Effector memory CD4-positive, alpha-beta T cell (primary cell): ENCODE data around the gene TPSAB1.
"Not testable (repeated sequence)": the region's sequence is repeated elsewhere in the genome, so short reads cannot be mapped to it uniquely, and the experiment has no call there.

Experiments used
- DNase-seq, 3 donors: peaks; one replicate each; pipeline ENCODE4 v3.0.0-alpha.2; 2020
- H3K27ac ChIP-seq: 2 replicates; pipeline ENCODE4 v1.7.0; 2013; ENCODE audit warnings: mild to moderate bottlenecking, low read length, moderate library complexity; ENCODE audit not compliant: insufficient read depth, poor library complexity, severe bottlenecking
- H3K27me3 ChIP-seq: replicated peaks from 2 replicates; pipeline ENCODE4 v1.7.0; 2013; ENCODE audit warnings: mild to moderate bottlenecking, low read length; ENCODE audit not compliant: insufficient read depth, control insufficient read depth, poor library complexity, severe bottlenecking
- H3K36me3 ChIP-seq: 2 replicates; pipeline ENCODE4 v1.7.0; 2013; ENCODE audit warnings: mild to moderate bottlenecking, low read length, moderate library complexity; ENCODE audit not compliant: control insufficient read depth, insufficient read depth
- H3K4me1 ChIP-seq: 2 replicates; pipeline ENCODE4 v1.7.0; 2013; ENCODE audit warnings: low read length, mild to moderate bottlenecking; ENCODE audit not compliant: control insufficient read depth, insufficient read depth, poor library complexity, severe bottlenecking
- H3K4me3 ChIP-seq: 2 replicates; pipeline ENCODE4 v1.7.0; 2013; ENCODE audit warnings: low read length, low read depth, mild to moderate bottlenecking; ENCODE audit not compliant: insufficient read depth, poor library complexity, severe bottlenecking
- H3K9me3 ChIP-seq: 2 replicates; pipeline ENCODE4 v1.7.0; 2013; ENCODE audit warnings: mild to moderate bottlenecking, low read length, moderate library complexity; ENCODE audit not compliant: control insufficient read depth

Gene TPSAB1

DNA sequence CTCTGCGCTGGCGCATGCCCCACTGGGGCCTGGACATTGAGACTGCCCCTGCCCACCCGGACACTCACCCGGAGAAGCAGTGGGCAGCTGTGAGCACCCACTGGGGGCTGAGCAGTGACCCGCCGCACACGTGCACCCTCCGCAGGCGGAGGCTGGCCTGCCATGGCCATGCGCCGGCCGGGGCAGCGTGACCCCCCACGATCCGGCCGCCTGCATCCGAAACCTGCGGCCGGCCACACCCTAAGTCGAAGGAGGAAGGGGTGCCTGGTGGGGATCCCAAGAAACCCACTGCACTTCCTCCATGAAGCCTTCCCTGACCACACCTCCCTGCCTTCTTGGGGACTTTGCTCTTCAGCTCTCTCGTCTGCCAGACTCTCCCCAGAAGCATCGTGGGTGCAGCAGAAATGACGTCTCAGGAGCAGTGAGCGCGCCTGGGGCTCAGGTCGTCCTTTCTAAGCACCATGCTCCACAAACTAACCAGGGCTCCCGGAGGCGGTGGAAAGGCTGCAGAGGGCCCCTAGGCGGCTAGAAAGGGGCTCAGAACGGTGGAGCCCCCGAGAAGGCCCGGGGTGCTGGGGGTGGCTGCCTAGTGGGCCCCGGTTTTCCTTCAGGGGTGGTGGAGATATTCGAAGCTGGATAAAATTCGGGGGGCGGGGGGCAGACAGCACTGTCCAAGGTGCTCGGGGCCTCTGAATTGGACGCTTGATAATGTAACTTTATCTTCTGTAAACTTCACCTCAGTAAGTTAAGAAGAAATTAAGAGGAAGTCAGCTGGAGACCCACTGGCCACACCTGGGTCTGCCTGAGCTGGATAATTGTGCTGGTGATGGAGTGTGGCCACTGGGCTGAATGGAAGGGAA, 16.9 kb upstream of the TPSAB1 start:
- no peak for DNase-seq
- Histone ChIP-seq H3K27me3 (no peaks in the 10 kb centered on the region), H3K4me3 (no peak overlapping the region), H3K4me1 (no peaks in the 10 kb centered on the region), H3K27ac (no peak overlapping the region), H3K36me3 (no peaks in the 10 kb centered on the region), H3K9me3 (no peaks in the 10 kb centered on the region)

DNA sequence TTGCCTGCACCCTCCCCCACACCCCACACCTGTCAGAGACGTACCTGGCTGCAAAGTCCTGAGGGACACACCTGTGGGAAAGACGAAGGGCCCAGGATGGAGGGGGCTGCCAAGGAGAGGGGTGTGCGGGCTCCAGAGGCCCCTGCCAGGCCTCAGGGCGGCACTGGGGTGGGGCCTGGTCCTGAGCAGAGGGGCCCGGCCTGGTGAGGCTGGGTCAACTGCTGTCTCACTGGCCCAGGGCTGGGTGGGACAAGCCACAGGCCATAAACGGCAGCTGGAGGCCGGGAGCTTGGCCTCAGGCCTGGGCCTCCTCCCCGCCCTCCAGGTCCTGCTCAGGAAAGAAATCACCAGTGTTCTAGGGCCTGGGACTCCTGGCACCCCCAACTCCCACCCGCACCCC, 15.9 kb upstream of the TPSAB1 start:
- no peaks in the 10 kb centered on the region for H3K4me1 ChIP-seq
- H3K27me3 ChIP-seq = no peaks in the 10 kb centered on the region
- H3K27ac ChIP-seq = no peak overlapping the region
- H3K4me3 ChIP-seq = no peak overlapping the region
- H3K36me3 ChIP-seq = no peaks in the 10 kb centered on the region
- no peaks in the 10 kb centered on the region for H3K9me3 ChIP-seq
- no peak for DNase-seq

DNA sequence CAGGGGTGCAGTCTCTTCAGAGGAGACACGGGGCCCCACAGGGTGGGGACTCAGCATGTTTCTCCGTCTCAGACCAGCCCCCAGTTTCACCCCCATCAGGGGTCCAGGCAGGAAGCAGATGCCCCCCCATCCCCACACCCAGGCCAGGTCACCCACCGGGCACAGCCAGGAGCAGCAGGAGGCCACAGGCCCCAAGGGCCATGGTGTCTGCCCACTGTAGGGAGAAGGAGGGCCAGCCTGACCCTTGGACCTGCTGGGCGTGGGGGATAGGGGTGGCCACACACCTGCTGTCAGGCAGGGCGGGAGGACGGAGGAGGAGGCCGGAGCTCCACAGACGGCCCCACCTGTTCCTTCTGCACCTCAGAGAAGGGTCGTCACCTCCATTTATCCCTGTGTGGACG, 15.5 kb upstream of the TPSAB1 start, which contains the start of gene TPSG1:
Gene TPSG1, minus strand, starts transcription at position 218 of the 401 bp plus-strand sequence. Its CDS starts 16 bp downstream, at position 202.
- H3K4me3 ChIP-seq = no peak within 1 kb of the TSS
- no peaks in the 10 kb centered on the region for H3K27me3 ChIP-seq
- no peak within 1 kb of the TSS for H3K27ac ChIP-seq
- H3K4me1 ChIP-seq = no peaks in the 10 kb centered on the region
- no peaks in the 10 kb centered on the region for H3K9me3 ChIP-seq
- H3K36me3 ChIP-seq = no peaks in the 10 kb centered on the region
- no peak for DNase-seq

DNA sequence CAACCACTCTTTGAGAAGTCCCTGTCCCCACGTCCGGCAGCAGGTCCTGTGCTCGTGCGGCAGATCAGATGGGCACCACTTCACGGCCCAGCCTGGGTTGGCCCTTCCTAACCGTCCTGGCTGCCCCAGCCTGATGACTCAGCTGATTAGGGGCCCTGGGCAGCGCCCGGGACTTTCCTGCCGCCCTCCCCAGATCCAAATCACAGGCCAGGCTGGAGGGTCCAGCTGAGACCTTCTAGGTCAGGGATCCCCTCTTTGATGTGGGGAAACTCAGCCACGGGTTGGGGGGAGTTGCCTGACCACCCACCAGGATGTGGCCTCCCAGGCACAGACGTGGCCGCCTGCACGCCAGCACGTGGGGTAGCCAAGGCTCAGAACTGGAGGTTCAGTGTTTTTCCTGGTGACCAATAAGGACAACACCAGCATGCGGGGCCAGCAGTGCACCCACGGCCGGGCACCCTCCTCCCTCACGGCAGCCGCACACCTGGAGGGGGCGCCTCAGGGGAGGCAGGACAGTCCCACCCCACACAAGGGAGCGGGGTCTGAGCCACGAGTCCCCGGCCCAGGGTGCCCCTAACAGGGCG, 14.7 kb upstream of the TPSAB1 start:
- DNase-seq, H3K9me3 ChIP-seq, H3K27me3 ChIP-seq, H3K4me1 ChIP-seq, H3K4me3 ChIP-seq, H3K27ac ChIP-seq, H3K36me3 ChIP-seq: not testable (repeated sequence)

DNA sequence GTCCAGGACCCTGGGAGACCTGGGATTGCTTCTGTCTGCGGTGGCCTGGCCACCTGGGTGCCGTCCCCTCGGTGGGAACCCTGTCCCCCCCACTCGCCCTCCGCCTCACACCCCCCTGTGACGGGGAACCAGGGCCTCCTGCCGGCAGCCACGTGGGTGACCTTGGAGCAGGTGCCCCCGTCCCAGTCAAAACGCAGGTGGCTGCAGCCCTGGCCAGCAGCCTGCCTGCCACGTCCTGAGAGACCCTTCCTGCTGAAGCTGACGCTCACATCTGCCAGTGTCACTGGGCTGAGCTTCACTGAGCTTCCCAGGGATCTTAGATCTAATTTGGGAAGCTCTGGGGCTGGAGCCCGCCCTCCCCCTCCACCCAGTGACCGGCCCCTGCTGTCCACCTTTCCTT, 13.8 kb upstream of the TPSAB1 start:
- not testable (repeated sequence) for H3K4me3 ChIP-seq, H3K9me3 ChIP-seq, H3K27ac ChIP-seq, H3K36me3 ChIP-seq, H3K4me1 ChIP-seq, DNase-seq, H3K27me3 ChIP-seq

DNA sequence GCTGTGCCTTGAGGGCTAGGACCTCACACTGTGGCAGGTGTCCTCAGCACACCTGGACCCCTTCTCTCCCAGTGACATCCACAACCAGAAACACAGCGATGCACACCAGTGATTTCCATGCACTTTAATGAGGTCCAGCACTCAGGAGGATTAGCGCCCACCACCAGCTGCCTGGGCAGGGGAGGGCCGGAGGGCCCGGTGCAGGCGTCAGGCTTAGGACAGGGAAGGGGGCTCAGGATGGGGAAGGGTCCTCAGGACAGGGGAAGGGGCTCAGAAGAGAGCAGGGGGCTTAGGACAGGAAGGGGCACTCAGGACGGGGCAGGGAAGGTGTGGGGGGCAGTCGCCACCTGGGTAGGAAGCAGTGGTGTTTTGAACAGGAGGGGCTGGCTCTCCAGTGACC, 12.3 kb upstream of the TPSAB1 start:
- H3K27me3 ChIP-seq, H3K9me3 ChIP-seq, H3K36me3 ChIP-seq, H3K4me1 ChIP-seq, DNase-seq, H3K27ac ChIP-seq, H3K4me3 ChIP-seq: not testable (repeated sequence)

DNA sequence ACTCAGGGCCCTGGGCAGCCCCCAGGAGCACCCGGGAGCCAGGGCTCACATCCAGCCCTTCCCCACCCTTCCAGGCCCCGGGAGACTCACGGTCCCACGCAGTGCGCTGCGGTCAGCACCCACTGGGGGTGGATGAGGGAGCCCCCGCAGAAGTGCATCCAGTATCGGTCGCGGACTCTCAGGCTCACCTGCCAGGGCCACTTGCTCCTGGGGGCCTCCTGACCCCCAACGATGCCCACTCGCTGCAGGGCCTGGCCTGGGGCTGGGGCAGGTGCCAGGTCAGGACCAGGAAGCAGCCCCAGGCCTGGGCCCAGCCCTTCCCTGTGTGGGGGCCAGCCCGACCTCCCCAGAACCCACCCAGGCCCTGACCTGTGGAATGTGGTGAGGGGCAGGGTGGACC, 11.0 kb upstream of the TPSAB1 start:
- not testable (repeated sequence) for H3K27me3 ChIP-seq, H3K36me3 ChIP-seq, DNase-seq, H3K4me3 ChIP-seq, H3K4me1 ChIP-seq, H3K27ac ChIP-seq, H3K9me3 ChIP-seq

DNA sequence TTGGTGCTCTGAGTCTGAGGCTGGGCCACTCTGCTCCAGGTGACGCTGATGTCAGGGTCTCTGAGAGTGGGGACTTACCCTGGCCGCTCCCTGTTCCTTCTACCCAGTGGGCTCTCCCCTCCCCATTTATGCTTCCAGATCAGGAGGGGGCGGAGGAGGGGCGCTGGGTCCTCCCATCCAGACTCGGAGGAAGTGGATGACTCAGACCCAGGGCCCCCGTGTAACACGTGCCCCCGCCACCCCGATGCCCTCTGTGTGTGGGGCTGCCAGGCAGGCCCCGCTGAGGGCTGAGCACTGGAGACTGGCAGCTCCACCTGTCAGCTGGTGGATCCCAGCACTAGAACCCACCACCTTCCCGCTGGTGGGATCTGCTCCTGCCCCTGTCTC, 10.4 kb upstream of the TPSAB1 start, which contains the start of gene TPSB2:
Gene TPSB2, minus strand, starts transcription at position 101 of the 387 bp plus-strand sequence. CDS start 233 bp downstream, outside the sequence.
- H3K4me3 ChIP-seq, H3K9me3 ChIP-seq, DNase-seq: not testable (repeated sequence)

DNA sequence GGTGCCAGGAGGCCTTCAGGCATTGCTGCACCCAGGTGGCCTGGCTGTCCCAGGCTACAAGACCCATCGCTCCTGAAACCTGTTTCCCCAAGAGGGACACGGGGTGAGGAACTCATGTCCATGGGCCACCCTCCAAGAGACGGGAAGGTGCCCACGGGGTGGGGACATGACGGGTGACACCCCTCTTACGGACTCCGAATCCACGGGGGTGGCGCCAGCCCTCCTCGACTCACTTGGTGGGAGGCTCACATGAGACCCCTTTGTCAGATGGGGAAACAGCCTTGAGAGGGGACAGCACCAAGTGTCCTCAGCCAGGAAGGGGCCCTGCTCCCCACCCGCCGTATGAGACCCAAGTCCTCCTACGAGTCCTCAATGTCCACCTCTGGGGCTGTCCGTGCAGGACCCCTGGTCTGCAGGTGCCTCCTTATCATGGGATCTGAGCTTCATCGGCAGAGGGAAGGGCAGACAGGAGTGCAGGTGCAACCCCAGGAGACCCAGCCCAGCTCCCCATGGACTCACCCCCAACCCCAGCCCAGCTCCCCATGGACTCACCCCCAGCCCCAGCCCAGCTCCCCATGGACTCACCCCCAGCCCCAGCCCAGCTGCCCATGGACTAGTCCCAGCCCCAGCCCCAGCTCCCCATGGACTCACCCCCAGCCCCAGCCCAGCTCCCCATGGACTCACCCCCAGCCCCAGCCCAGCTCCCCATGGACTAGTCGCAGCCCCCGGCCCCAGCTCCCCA, 9.9 kb upstream of the TPSAB1 start:
- not testable (repeated sequence) for H3K27me3 ChIP-seq, DNase-seq, H3K27ac ChIP-seq, H3K4me3 ChIP-seq, H3K9me3 ChIP-seq, H3K36me3 ChIP-seq, H3K4me1 ChIP-seq

More for the DNA sequence above, 10.4 kb upstream of the TPSAB1 start, which contains the start of gene TPSB2:
- not testable (repeated sequence) for H3K27me3 ChIP-seq, H3K27ac ChIP-seq, H3K36me3 ChIP-seq, H3K4me1 ChIP-seq

DNA sequence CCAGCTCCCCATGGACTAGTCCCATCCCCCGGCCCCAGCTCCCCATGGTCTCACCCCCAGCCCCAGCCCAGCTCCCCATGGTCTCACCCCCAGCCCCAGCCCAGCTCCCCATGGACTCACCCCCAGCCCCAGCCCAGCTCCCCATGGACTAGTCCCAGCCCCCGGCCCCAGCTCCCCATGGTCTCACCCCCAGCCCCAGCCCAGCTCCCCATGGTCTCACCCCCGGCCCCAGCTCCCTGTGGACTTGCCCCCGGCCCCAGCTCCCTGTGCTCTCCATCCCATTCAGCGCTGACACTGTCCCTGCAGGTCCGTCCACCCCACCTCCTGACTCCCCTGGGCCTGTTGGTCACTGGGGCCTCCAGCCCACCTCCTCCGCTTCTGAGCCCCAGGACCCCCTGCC, 9.2 kb upstream of the TPSAB1 start:
- not testable (repeated sequence) for H3K36me3 ChIP-seq, DNase-seq, H3K4me1 ChIP-seq, H3K27ac ChIP-seq, H3K9me3 ChIP-seq, H3K27me3 ChIP-seq, H3K4me3 ChIP-seq
